ENCODE measurements around the gene MRPL4.

DNA sequence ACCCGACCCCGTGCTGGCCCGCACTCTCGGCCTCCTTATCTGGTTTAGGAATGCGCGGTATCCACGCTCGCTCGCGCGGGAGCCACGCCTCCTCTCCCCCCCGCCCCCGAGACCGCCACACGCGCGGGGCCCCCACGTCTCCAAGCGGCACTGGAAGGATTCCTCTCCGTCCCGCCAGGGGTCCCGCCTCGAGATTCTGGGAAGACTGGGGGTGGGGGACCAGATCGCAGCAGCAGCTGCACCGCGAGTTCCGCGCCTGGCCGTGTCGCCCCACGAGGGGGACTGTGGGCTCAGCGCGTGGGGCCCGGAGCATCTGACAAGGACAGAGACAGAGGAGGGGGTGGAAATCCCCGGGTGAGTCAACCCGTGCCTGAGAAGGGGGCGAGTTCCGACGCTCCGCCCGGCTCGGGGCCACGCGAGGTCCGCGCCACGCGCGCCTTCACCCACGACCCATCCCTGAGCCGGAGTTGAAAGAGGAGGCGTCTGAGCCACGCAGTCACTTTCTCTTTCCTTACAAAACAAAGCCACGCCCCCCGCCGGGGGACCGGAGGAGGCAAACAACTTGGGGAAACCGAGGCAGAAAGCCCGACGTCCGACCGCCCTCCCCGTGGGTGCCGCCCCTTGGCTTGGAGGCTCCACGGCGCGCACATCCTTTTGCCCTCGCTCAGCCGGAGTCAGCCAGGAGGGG, 21.7 kb upstream of the MRPL4 start:
- no peak for TF ChIP-seq POLR2A (IDR thresholded peaks at IDR 0.05; ENCODE audit: low read length)
- no peak for TF ChIP-seq GATA1 (IDR thresholded peaks at IDR 0.05; ENCODE audit: low read depth, low read length)
